Islet precursor cell (in vitro differentiated cells): ENCODE measurements around the gene RNU11.
"Not testable (repeated sequence)": the region's sequence is repeated elsewhere in the genome, so short reads cannot be mapped to it uniquely, and the experiment has no call there.

Experiments used
- DNase-seq: peaks from one replicate; pipeline ENCODE4 v3.0.0-alpha.2; 2018

The RNU11 gene

DNA sequence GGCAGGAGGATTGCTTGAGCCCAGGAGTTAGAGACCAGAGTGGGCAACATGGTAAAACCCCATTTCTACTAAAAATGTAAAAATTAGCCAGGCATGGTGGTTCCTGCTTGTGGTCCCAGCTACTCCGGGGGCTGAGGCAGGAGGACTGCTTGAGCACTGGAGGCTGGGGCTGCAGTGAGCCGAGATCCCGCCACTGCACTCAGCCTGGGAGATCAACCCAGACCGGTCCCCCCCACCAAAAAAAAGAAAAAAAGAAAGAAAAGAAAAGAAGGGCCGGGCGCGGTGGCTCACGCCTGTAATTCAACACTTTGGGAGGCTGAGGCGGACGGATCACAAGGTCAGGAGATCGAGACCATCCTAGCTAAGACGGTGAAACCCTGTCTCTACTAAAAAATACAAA, 18.4 kb downstream of the RNU11 start:
- DNase-seq = no peak

DNA sequence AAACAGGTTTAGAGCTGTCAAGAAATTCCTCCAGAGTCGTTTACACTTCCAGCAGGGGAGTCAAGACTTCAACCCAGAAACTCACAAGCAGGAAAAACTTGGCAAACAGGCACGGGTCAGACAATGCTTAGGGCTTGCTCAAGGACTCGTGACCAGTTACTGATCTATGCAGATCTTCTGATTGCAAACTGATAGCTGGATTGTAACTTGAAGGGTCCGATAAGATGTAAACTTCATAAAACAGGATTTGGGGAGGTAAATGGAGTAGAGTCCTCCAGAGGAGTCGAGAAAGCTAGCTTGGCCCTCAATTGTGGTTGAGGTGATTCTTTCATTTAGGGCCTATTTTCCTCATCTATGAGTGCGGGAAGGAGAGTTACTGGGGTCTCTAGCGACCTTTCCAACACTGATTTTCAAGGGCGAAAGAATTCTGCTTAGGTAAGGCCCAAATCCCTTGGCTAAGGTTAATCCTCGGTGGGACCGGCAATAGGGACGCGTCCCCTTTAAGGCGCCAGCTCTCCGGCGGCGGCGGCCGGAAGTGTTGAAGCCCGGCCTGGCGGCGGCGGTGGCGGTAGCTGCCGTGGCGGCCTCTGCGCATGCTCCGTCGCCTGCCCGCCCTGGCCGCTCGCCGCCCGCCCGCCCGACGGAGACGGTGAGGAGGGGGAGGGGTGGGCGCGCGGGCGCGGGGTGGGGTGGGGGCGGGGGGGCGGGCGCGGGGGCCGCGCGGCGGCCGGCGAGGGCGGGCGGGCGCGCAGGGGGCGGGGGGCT, 20.0 kb downstream of the RNU11 start, which contains the start of gene GMEB1:
GMEB1 (plus strand) TSS at position 594 of the 765 bp plus-strand sequence. CDS start 14,829 bp downstream, outside the sequence.
- DNase-seq = peak; percentile 90

DNA sequence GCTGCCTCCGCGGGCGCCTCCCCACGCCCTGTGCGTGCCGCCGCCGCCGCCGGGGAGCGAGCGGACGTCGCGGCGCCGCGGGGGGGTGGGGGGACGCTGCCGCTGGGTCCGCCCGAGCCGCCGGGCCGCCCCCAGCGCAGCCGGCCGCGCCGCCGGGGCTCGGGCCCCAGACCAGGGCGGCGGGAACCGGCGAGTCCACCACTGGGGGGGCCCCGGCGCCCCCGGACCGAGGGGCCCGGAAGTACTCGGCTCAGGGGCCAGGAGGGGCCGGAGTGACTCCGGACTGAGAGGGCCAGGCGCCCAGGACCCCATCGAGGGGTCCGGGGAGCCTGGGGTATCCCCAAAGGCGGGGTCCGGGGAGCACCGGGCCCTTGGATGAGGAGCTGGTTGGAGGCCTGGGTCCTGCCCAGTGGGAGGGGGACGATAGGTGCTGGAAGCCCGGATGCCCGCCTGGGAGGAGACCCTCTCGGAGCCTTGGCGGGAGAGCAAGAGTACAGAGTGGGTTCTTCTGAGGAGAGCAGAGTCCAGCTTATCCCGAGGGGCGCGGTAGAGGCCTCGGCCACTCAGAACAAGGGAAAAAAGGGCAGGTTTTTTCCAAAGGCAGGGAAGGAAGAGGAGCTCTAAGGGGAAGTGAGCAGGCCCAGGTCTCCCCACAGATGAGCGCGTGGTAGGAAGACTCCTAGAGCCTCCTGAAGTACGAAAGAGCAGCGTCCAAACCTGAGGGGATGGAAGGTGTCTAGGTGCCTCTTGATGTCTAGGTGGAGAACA, 20.7 kb downstream of the RNU11 start:
- peak; percentile 76 for DNase-seq

DNA sequence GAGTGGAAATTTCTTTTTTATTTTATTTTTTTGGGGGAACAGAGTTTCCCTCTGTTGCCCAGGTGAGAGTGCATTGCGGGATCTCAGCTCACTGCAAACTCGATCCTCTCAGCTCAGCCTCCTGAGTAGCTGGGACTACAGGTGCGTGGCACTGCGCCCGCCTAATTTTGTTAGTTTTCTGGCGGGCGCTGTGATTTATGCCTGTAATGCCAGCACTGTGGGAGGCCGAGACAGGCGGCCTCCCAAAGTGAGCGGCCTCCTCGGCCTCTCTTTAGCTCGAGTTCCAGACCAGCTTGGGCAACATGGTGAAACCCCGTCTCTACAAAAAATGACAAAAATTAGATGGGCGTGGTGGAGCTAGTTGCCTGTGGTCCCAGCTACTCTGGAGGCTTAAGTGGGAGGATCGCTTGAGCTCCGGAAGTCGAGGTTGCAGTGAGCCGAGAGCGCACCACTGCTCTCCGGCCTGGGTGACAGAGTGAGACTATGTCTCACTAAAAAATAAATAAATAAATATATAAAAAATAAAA, 22.9 kb downstream of the RNU11 start:
- no peak for DNase-seq

DNA sequence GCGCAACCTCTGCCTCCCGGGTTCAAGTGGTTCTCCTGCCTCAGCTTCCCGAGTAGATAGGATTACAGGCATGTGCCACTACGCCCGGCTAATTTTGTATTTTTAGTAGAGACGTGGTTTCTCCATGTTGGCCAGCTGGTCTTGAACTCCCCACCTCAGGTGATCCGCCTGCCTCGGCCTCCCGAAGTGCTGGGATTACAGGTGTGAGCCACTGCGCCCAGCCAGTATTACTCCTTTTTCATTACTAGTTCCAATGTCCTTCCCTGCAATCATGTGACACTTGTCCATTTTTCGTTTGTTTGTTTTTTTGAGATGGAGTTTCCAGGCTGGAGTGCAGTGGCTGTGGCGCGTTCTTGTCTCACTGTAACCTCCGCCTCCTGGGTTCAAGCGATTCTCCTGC, 24.6 kb downstream of the RNU11 start:
- not testable (repeated sequence) for DNase-seq

DNA sequence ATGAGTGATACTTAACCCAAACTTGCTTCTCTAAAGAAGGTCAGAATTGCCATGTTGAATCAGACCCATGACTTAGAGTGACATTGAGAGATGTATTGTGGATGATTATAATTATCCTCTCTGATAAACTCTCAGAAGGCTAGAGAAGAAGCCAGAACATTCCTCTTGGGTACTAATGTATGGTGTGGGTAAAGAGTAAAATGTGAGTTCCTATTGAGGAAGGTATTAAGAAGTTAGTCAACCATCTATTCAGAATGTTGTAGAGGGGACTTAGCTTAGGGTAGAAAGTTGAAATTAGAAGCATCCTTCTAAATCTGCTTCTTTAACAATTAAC, 27.5 kb downstream of the RNU11 start:
- DNase-seq = no peak

DNA sequence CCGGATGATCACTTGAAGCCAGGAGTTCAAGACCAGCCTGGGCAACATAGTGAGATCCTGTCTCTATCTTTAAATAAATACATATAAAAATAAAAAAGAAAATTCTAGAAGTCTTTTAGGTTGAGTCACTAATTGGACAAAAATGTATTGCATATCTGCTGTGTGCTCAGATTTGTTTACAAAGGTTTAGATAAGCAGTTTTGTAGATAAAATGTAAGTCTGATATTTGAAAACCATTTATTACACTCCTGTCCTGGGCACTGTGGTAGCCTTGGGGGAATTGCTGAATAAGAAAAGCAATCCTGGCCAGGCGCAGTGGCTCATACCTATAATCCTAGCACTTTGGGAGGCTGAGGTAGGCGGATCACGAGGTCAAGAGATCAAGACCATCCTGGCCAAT, 31.8 kb downstream of the RNU11 start:
- DNase-seq = no peak

DNA sequence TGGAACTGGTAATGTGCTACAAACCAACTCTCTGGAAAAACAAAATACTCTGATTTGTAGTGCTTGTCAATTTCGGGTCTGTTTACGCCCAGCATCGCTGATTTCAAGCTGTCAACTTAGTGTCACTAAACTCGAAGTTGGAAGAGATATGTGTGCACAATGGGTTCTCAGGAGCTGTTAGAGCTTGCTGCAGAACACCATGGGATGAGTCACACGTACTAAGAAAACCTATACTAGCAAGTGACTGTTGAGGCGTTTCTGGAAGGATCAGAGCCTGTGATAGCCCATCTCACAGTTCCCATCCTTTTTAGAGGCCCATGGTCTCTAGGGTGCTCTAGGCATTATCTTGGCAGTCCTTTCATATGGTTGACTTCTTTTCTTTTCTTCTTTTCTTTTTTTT, 34.4 kb downstream of the RNU11 start:
- no peak for DNase-seq

DNA sequence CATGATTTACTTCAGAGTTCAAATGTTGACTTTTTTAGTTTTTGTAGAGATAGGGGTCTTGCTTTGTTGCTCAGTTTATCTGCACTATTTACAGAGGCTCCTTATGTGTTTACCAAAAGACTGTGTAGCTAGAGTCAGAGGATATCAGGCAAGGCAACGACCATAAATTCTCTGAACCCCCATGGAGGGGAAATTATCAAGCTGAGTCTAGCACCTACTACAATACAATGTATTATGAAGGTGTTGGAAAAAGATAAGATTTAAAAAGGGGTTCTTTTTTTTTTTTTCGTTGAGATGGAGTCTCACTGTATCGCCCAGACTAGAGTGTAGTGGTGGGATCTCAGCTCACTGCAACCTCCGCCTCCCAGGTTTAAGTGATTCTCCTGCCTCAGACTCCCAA, 36.5 kb downstream of the RNU11 start:
- no peak for DNase-seq

DNA sequence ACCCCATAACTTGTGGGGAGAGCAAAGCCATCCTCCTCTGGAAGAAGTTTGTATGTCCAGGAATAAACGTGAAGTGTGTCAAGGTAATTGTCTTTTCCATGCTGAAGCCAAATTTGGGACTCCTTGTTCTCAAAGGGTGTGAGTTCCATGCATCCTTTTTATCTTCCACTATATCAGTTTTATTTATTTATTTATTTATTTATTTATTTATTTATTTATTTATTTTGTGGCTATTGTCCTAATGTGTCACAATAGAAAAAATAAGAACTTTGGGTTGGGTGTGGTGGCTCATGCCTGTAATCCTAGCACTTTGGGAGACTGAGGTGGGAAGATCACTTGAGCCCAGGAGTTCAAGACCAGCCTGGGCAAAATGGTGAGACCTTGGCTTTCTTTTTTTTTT, 43.2 kb downstream of the RNU11 start:
- not testable (repeated sequence) for DNase-seq
